GM18498 (cell line): ENCODE results near the gene CXCL12.

ENCODE experiments used
- ATAC-seq: cut with Tn5 transposase; IDR thresholded peaks from one replicate; pipeline ENCODE4 v1.9.1; 2021; ENCODE audit warnings: mild to moderate bottlenecking, moderate library complexity; ENCODE audit not compliant: unreplicated experiment

CXCL12 gene

GRCh38 chr10:44339218-44339617 lies 45.7 kb downstream of the CXCL12 start:
- ATAC-seq, result no peak

- no peak for ATAC-seq
Measured at GRCh38 chr10:44337081-44337480, 47.8 kb downstream of the CXCL12 start.

GRCh38 chr10:44335330-44336021 lies 49.4 kb downstream of the CXCL12 start:
- ATAC-seq, result no peak

GRCh38 chr10:44334621-44335184 lies 50.2 kb downstream of the CXCL12 start:
- ATAC-seq, result no peak

- ATAC-seq, result no peak
Measured at GRCh38 chr10:44334091-44334490, 50.8 kb downstream of the CXCL12 start.

- ATAC-seq, result no peak
Measured at GRCh38 chr10:44333511-44333910, 51.4 kb downstream of the CXCL12 start.

GRCh38 chr10:44332465-44332864 lies 52.4 kb downstream of the CXCL12 start:
- ATAC-seq, result no peak

DNA sequence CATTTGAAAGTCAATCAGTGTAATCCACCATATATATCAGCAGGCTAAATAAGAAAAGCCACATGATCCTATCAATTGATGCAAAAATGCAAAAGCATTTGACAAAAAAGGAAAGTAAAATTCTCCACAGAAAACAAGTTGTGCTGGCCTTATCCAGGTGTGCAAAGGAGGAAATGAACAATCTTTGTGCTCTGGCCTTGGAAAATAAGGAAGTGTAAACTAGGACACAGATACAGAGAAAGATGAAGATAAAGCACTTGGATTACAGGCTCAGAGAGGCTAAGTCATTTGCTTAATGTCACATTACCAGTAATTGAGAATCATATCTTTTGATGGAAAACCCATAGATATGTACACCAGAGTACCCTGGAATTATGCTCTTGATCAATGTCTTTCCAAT lies 54.5 kb downstream of the CXCL12 start:
- ATAC-seq, result no peak

- ATAC-seq, result no peak
Measured at GRCh38 chr10:44327461-44327860, 57.4 kb downstream of the CXCL12 start.
